ENCODE results near the gene FAM89A. TPM values are rescaled to one million over a fixed set of nuclear protein-coding genes. Genes with fewer than 3 reads are reported as not detected.
A peak's percentile ranks its signal among the peaks of the same experiment; 100 is the strongest.
"Not testable (repeated sequence)": the region's sequence is repeated elsewhere in the genome, so short reads cannot be mapped to it uniquely, and the experiment has no call there.

The FAM89A gene
- total and polyA plus RNA-seq, 2 of the 13 experiments (the other 11 are each of a cell fraction or from before 2014, with no cell fraction given) = 0.35 to 0.44 TPM

- Histone ChIP-seq H4K20me1 (ENCODE audit: insufficient read depth, low read length) (no peaks in the 10 kb centered on the region), H3K9me3 (ENCODE audit: low read length) (no peaks in the 10 kb centered on the region; the same call in 1 of the 2 replicates), H3K27ac (ENCODE audit: extremely low read length, insufficient read depth, low read length) (no peak overlapping the region), H3K27me3 (ENCODE audit: control insufficient read depth in 1 of 2, insufficient read depth in 2 of 2, low read length in 2 of 2) (peaks cover 0 to 1% of the 10 kb centered on the region in 2 experiments; a peak in 1 of 5 replicates), H2AFZ (ENCODE audit: low read length) (no peak overlapping the region), H3K79me2 (ENCODE audit: insufficient read depth, low read length) (no peaks in the 10 kb centered on the region), H3K4me2 (ENCODE audit: low read depth, low read length) (no peak overlapping the region), H3K4me1 (ENCODE audit: insufficient read depth, low read length) (0 out of 2 replicates have a peak, but pooled peaks cover 6% of the 10 kb centered on the region), H3K36me3 (replicated peaks in 1 of 2; ENCODE audit: control insufficient read depth in 1 of 2, insufficient read depth in 2 of 2, low read length in 2 of 2) (no peaks in the 10 kb centered on the region), H3K9ac (ENCODE audit: insufficient read depth, low read depth, low read length) (no peak overlapping the region), H3K4me3 (replicated peaks in 1 of 3; ENCODE audit: insufficient read depth in 1 of 3, low read depth in 2 of 3, low read length in 3 of 3) (no peak overlapping the region)
- intact Hi-C loops (cut with micrococcal nuclease; ENCODE audit: unreplicated experiment) (no loop called here), in situ Hi-C loops (cut with HindIII; ENCODE audit: extremely low pct_ligation_motif_present, low pct_unique_long_range_greater_than_20kb) (no loop called here)
- TF ChIP-seq CREB1 (IDR thresholded peaks at IDR 0.05) = peak; percentile 90
- TF ChIP-seq CREB1 (CRISPR knock-in tag; IDR thresholded peaks at IDR 0.05) = no peak
- TF ChIP-seq HNRNPK (IDR thresholded peaks at IDR 0.05; ENCODE audit: low read depth, low read length, poor library complexity, severe bottlenecking) = no peak
- POLR2A ChIA-PET = no interaction called here
- CTCF ChIA-PET (ENCODE audit: low intra/inter-chr PET ratio, low total read pairs) = no interaction called here
- whole genome bisulfite sequencing (ENCODE audit: low lambda C conversion rate) = 55% methylated on average over 2 of the region's 2 CpGs
- no TSS peak for BruUV-seq (replicated peaks)
- ATAC-seq = no peak
- FAIRE-seq = no peak
- DNase-seq (ENCODE audit: low spot score) = no peak
Observed at GRCh38 chr1:231011360-231011759, 28.7 kb downstream of the FAM89A start.

- H3K36me3 ChIP-seq (replicated peaks in 1 of 2; ENCODE audit: control insufficient read depth in 1 of 2, insufficient read depth in 2 of 2, low read length in 2 of 2); POLR2A ChIA-PET; H3K4me1 ChIP-seq (ENCODE audit: insufficient read depth, low read length); in situ Hi-C loops (cut with HindIII; ENCODE audit: extremely low pct_ligation_motif_present, low pct_unique_long_range_greater_than_20kb); H3K9me3 ChIP-seq (ENCODE audit: low read length); H3K27ac ChIP-seq (ENCODE audit: extremely low read length, insufficient read depth, low read length); H2AFZ ChIP-seq (ENCODE audit: low read length); H3K4me2 ChIP-seq (ENCODE audit: low read depth, low read length); ATAC-seq; H3K79me2 ChIP-seq (ENCODE audit: insufficient read depth, low read length); DNase-seq (ENCODE audit: low spot score); H3K4me3 ChIP-seq (replicated peaks in 1 of 3; ENCODE audit: insufficient read depth in 1 of 3, low read depth in 2 of 3, low read length in 3 of 3); H3K9ac ChIP-seq (ENCODE audit: insufficient read depth, low read depth, low read length); H3K27me3 ChIP-seq (ENCODE audit: control insufficient read depth in 1 of 2, insufficient read depth in 2 of 2, low read length in 2 of 2); intact Hi-C loops (cut with micrococcal nuclease; ENCODE audit: unreplicated experiment); CTCF ChIA-PET (ENCODE audit: low intra/inter-chr PET ratio, low total read pairs); FAIRE-seq; H4K20me1 ChIP-seq (ENCODE audit: insufficient read depth, low read length); BruUV-seq (replicated peaks): not testable (repeated sequence)
- WGBS (ENCODE audit: low lambda C conversion rate) = 3% methylated on average over 1 of the region's 1 CpG
Observed at GRCh38 chr1:231007535-231007934, 32.5 kb downstream of the FAM89A start.

Measured in HepG2 (cell line).